GM13977 (cell line): ENCODE results near the gene CHD5.

ENCODE experiments used
- DNase-seq: peaks from one replicate; pipeline ENCODE4 v3.0.0; 2012; ENCODE audit warnings: low spot score
- in situ Hi-C: fragments of 300-500 bp; cut with MboI; formaldehyde crosslinking; loops from one replicate; pipeline ENCODE4 v1.12.0; 2022; ENCODE audit warnings: low sequenced_read_pairs, low pct_unique_long_range_greater_than_20kb, mixed read lengths, inconsistent platforms; ENCODE audit not compliant: unreplicated experiment
- TF ChIP-seq, protein P1 (sequence below): IDR thresholded peaks from 2 replicates; pipeline ENCODE4 v1.5.1; 2012; ENCODE audit warnings: mild to moderate bottlenecking, control low read depth; ENCODE audit not compliant: insufficient read depth; ENCODE audit errors: extremely low read depth, missing control alignments

Gene CHD5

DNA sequence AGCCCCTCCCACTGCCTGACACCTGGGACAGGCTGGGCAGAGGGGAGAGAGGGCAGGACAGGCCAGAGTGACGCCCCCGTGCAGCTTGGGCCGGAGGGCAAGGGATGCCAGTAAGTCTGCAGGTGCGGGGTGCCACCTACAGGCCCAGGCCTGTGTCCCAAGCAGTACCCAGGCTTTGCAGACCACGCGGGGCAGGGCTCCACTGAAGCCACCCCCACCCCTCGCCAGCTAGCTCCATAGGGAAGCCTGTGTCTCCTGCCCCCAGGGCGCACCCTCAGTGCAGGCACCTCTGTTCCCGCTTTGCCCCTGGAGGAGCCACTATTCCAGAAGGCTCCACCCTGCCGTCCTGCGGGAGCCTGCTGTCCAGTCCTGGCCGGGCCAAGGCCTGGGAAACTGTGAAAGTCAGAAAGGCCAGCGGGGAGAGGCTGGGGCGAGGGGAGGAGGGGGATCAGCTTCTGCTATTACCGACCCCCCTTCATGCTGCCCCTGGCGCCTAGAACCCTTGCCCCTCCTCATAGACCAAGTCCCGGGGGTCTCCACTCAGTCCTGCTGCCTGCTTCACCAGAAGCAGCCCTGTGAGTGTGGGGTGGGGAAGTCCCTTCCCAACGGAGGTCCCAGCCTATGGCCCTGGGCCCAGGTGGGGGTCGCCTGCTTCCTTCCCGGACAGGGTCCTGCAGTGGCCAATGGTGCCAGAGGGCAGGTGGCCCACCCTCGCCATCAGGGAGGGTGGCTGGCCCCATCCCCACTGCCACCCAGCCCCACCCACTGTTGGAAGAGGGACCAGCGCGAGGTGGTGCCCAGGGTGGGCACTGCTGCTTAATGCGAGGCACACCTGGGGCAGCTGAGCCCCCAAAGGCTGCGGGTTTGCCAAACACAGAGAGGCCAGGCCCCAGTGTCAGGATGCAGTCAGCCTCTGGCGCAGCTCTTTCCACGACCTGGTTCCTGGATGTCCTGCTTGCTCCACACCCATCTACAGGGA lies 80.0 kb downstream of the CHD5 start:
- in situ Hi-C loops = no loop called here
- no peak for DNase-seq
- TF ChIP-seq, protein P1, sequence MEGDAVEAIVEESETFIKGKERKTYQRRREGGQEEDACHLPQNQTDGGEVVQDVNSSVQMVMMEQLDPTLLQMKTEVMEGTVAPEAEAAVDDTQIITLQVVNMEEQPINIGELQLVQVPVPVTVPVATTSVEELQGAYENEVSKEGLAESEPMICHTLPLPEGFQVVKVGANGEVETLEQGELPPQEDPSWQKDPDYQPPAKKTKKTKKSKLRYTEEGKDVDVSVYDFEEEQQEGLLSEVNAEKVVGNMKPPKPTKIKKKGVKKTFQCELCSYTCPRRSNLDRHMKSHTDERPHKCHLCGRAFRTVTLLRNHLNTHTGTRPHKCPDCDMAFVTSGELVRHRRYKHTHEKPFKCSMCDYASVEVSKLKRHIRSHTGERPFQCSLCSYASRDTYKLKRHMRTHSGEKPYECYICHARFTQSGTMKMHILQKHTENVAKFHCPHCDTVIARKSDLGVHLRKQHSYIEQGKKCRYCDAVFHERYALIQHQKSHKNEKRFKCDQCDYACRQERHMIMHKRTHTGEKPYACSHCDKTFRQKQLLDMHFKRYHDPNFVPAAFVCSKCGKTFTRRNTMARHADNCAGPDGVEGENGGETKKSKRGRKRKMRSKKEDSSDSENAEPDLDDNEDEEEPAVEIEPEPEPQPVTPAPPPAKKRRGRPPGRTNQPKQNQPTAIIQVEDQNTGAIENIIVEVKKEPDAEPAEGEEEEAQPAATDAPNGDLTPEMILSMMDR = peak; percentile 10

DNA sequence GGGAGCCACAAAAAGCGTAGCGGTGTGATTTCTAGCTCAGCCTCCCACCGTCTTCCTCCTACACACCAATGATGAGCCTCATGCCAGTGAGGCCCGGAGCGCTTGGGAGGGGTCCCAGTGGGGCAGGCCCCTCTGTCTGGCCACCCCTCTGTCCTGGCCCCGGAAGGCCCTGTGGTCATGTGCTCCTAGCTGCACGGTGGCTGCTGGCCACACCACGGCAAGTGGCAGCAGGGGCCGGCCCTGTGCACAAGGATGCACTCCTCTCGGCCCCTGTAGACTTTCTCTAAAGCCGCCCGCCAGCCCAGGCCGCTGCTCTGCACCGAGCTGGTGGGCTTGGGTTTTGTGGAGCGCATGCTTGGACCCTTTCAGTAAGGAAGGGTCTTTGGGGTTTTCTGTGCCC lies 80.8 kb downstream of the CHD5 start:
- in situ Hi-C loops = no loop called here
- TF ChIP-seq, protein P1 = no peak
- DNase-seq = no peak

DNA sequence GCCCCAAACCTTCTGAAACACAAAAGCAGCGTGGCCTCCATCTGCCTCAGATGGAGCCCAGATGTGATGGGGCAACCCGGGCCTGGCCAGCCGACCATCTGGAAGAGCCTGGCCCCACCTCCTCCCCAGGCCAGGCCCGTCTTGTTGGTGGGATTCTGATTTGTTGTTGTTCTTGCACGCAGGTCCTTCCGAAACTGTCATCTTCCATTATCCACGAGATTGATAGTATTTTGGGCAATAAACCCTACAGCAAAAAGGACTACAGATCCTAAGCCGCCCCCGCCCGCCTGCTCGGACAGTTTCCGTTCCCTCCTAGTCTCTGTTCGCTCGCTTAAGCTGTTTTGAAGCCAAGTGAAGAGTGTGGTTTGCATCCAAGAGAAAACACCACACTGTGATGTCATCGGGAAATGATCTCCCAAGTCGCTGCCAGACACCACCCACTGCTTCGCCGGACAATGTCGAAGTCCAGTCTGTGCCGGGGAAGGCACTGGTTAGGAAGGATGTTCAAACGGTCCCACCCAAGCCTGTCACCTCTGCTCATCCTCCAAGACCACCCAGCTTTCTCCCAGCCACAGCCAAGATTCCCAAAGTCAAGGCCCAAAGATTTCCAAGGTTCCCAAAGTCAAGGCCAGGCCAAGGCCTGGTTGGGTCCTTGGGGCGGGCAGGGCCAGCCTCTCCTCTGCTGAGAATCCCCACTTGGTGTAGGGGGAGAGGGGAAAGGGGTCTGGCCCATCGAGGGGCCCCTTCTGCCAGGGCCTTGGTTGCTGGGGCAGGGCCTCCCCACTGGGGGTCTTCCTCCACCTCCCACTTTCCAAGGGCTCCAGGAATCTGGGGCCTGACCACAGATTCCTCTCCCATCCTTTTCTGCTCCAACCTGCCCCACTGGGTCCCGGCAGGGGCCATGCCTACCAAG lies 81.6 kb downstream of the CHD5 start:
- TF ChIP-seq, protein P1 = no peak

DNA sequence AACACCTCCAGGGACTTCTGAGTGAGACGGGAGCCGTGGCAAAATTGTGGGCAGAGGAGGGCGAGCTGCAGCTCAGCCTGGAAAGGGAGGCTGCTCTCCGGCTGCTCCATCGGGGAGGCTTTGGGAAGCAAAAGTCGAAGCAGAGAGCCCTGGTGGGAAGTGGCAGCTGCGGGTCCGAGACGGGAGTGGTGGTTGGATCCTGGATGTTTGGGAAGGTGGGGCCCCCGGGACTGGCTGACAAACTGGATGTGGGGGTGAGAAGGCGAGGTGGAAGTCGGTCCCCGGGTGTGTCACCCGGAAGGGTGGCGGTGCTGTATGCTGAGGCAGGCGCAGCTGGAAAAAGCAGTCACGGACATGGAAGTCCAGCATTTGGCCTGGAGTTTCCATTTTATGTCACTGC lies 82.3 kb downstream of the CHD5 start:
- no peak for DNase-seq
- TF ChIP-seq, protein P1 = no peak
- in situ Hi-C loops = no loop called here

More for the DNA sequence above, 81.6 kb downstream of the CHD5 start:
- in situ Hi-C loops = no loop called here
- DNase-seq = no peak

DNA sequence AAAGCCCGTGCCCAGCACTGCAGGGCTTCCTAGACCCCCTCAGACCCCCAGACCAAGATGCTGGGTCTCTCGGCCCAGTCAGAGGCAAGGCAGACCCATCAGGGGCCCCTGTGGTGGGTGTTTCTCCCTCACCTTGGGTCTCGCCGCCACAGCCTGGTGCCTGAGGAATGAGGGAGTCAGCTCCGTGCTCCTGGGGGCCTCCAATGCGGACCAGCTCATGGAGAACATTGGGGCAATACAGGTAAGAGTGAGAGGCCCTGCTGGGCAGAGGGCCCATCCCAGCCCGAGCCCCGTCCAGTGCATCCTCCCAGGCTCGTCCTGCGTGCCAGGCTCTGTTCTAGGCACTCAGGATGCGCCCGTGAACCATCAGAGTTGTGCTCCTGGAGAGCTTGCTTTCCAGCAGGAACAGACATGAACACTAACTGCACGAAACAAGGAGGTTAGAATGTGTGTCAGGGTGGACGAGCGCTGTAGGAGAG lies 83.0 kb downstream of the CHD5 start:
- TF ChIP-seq, protein P1 = no peak
- DNase-seq = no peak
- in situ Hi-C loops = no loop called here
